Placental pericyte (primary cell): Measurements from ENCODE around the gene AKR1C4. TPM values are rescaled to one million over a fixed set of nuclear protein-coding genes. Genes with fewer than 3 reads are reported as not detected.

Source experiments
- total RNA-seq: library from RNA; depleted of rRNA; stranded (reverse); fragments of >200 nt; gene quantifications from 2 replicates; pipeline ENCODE4 v1.2.3, GENCODE V29; 2012

The AKR1C4 gene
- not detected in 2 replicates for total RNA-seq

DNA sequence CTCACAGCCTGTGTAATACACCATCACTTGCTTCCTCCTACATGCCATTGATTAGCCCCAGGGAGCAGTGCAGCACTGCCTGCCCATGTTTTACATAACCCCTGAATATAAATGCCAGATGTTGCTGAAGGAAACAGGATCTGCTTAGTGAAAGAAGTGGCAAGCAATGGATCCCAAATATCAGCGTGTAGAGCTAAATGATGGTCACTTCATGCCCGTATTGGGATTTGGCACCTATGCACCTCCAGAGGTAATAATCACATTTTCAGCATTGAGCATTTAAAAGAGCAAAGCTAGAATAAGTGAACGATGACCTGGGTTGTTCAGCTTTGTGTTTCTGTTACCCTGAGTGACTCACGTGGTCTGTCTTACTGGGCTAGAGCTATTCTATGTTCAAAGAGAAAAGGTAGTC is at the start of gene AKR1C4:
Gene AKR1C4 (plus strand): TSS at position 136 of the 412 bp plus-strand sequence. CDS start 31 bp downstream, at position 167.

GRCh38 chr10:5184987-5185775 is 11.5 kb upstream of the AKR1C4 start, which contains the start of gene AKR1C8:
AKR1C8 (minus strand) TSS chr10:5185150; CDS start chr10:5185104, 46 bp downstream.

Other genes with a start within 250 kb of the AKR1C4 start
- gene AKR1C1, start 233.4 kb upstream of the AKR1C4 start, total RNA-seq: 6.2 and 14.4 TPM in 2 replicates
- 1.9 and 6.3 TPM in 2 replicates for gene AKR1C2, start 193.0 kb upstream of the AKR1C4 start, total RNA-seq
- gene AKR1C3, start 102.4 kb upstream of the AKR1C4 start, total RNA-seq: 0.86 and 4.4 TPM in 2 replicates
- not detected in 2 replicates for gene AKR1C8, start 11.7 kb upstream of the AKR1C4 start, total RNA-seq
- gene UCN3, start 168.1 kb downstream of the AKR1C4 start, total RNA-seq: not detected in 2 replicates
- gene TUBAL3, start 208.0 kb downstream of the AKR1C4 start, total RNA-seq: not detected in 2 replicates
- 9.6 and 51.8 TPM in 2 replicates for gene NET1, start 215.7 kb downstream of the AKR1C4 start, total RNA-seq